MM.1S (cell line): ENCODE results near the gene GOT1.

Experiments
- DNase-seq: peaks from one replicate; pipeline ENCODE4 v3.0.0-alpha.2; 2015
- H2AFZ ChIP-seq: fragments of 300-600 bp; sonication (generic); 2 replicates; pipeline ENCODE4 v1.6.0; 2016; ENCODE audit warnings: antibody characterized with exemption, low read length
- H3F3A ChIP-seq: fragments of 300-600 bp; sonication (generic); 2 replicates; pipeline ENCODE4 v1.6.1; 2016; ENCODE audit warnings: mild to moderate bottlenecking, antibody characterized with exemption, low read length, moderate library complexity, mixed read lengths; ENCODE audit not compliant: insufficient read depth
- H3K27ac ChIP-seq: fragments of 300-600 bp; sonication (generic); 2 replicates; pipeline ENCODE4 v1.5.1; 2016; ENCODE audit warnings: mild to moderate bottlenecking, low read length
- H3K27me3 ChIP-seq: fragments of 300-600 bp; sonication (generic); replicated peaks from 2 replicates; pipeline ENCODE4 v1.6.0; 2016; ENCODE audit warnings: low read length; ENCODE audit not compliant: insufficient read depth
- H3K36me3 ChIP-seq: fragments of 300-600 bp; sonication (generic); replicated peaks from 2 replicates; pipeline ENCODE4 v1.6.1; 2016; ENCODE audit warnings: mild to moderate bottlenecking, low read length, mixed read lengths; ENCODE audit not compliant: insufficient read depth
- H3K4me1 ChIP-seq: fragments of 300-600 bp; sonication (generic); 2 replicates; pipeline ENCODE4 v1.6.1; 2016; ENCODE audit warnings: low read length, mixed read lengths
- H3K4me2 ChIP-seq: fragments of 300-600 bp; sonication (generic); 2 replicates; pipeline ENCODE4 v1.6.0; 2016; ENCODE audit warnings: low read depth, low read length
- H3K4me3 ChIP-seq: fragments of 300-600 bp; sonication (generic); 2 replicates; pipeline ENCODE4 v1.5.1; 2016; ENCODE audit warnings: low read length, mixed read lengths
- H3K79me2 ChIP-seq: fragments of 300-600 bp; sonication (generic); 2 replicates; pipeline ENCODE4 v1.6.1; 2016; ENCODE audit warnings: mixed run types, low read length, mixed read lengths
- H3K9ac ChIP-seq: fragments of 300-600 bp; sonication (generic); 2 replicates; pipeline ENCODE4 v1.6.1; 2016; ENCODE audit warnings: low read length, mixed read lengths
- H3K9me2 ChIP-seq: fragments of 300-600 bp; sonication (generic); replicated peaks from 2 replicates; pipeline ENCODE4 v1.6.1; 2016; ENCODE audit warnings: mild to moderate bottlenecking, low read length, mixed read lengths; ENCODE audit not compliant: insufficient read depth
- H3K9me3 ChIP-seq: fragments of 300-600 bp; sonication (generic); replicated peaks from 2 replicates; pipeline ENCODE4 v1.6.1; 2016; ENCODE audit warnings: mild to moderate bottlenecking, low read length, mixed read lengths; ENCODE audit not compliant: insufficient read depth
- H4K20me1 ChIP-seq: fragments of 300-600 bp; sonication (generic); 2 replicates; pipeline ENCODE4 v1.6.1; 2016; ENCODE audit warnings: mild to moderate bottlenecking, low read length, moderate library complexity, mixed read lengths; ENCODE audit not compliant: insufficient read depth
- EZH2 ChIP-seq: fragments of 300-600 bp; sonication (generic); optimal IDR thresholded peaks from 2 replicates; pipeline ENCODE3; 2017; ENCODE audit warnings: low read depth, mild to moderate bottlenecking, antibody characterized with exemption, low read length, mixed read lengths
- EZH2phosphoT487 ChIP-seq: fragments of 300-600 bp; sonication (generic); IDR thresholded peaks from 2 replicates; pipeline ENCODE4 v1.6.1; 2018; ENCODE audit warnings: antibody characterized with exemption, low read length
- TF ChIP-seq, protein P1 (sequence below): fragments of 300-600 bp; sonication (generic); IDR thresholded peaks from 2 replicates; pipeline ENCODE4 v1.5.1; 2016; ENCODE audit warnings: antibody characterized with exemption, low read length, mixed read lengths

GOT1 gene

DNA sequence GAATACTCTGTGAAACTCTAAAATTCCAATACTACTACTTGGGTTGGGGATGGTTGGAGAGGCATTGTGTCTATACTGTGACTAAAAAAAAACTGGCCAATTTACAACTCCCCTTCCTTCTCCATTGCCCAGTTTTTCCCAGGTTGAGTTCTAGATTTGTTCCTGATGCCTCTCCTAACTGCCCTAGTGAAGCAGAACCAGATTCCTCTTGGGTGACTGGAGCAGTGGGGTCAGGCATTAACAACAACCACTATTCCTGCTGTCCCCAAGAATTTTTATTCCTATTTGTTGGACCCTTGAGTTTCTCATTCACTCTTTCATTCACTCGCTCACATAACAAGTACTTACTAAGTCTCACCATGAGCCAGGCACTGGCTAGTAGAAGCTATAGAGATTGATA is 5.8 kb downstream of the GOT1 start:
- Histone ChIP-seq H3K27me3 (no peaks in the 10 kb centered on the region), H3K4me3 (no peak overlapping the region), H3K4me2 (no peak overlapping the region), H3K36me3 (peaks cover 16% of the 10 kb centered on the region; the same call in 1 of the 2 replicates), H3K9ac (no peak overlapping the region), H3K9me2 (no peaks in the 10 kb centered on the region), H3K79me2 (peaks cover 97% of the 10 kb centered on the region), H3K4me1 (peaks cover 4% of the 10 kb centered on the region; the same call in 1 of the 2 replicates), H4K20me1 (no peaks in the 10 kb centered on the region), H2AFZ (no peak overlapping the region), H3K9me3 (no peaks in the 10 kb centered on the region), H3F3A (no peaks in the 10 kb centered on the region), H3K27ac (no peak overlapping the region)
- TF ChIP-seq EZH2 (no peak), EZH2phosphoT487 (no peak)
- TF ChIP-seq, protein P1, sequence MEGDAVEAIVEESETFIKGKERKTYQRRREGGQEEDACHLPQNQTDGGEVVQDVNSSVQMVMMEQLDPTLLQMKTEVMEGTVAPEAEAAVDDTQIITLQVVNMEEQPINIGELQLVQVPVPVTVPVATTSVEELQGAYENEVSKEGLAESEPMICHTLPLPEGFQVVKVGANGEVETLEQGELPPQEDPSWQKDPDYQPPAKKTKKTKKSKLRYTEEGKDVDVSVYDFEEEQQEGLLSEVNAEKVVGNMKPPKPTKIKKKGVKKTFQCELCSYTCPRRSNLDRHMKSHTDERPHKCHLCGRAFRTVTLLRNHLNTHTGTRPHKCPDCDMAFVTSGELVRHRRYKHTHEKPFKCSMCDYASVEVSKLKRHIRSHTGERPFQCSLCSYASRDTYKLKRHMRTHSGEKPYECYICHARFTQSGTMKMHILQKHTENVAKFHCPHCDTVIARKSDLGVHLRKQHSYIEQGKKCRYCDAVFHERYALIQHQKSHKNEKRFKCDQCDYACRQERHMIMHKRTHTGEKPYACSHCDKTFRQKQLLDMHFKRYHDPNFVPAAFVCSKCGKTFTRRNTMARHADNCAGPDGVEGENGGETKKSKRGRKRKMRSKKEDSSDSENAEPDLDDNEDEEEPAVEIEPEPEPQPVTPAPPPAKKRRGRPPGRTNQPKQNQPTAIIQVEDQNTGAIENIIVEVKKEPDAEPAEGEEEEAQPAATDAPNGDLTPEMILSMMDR = no peak
- DNase-seq = no peak

DNA sequence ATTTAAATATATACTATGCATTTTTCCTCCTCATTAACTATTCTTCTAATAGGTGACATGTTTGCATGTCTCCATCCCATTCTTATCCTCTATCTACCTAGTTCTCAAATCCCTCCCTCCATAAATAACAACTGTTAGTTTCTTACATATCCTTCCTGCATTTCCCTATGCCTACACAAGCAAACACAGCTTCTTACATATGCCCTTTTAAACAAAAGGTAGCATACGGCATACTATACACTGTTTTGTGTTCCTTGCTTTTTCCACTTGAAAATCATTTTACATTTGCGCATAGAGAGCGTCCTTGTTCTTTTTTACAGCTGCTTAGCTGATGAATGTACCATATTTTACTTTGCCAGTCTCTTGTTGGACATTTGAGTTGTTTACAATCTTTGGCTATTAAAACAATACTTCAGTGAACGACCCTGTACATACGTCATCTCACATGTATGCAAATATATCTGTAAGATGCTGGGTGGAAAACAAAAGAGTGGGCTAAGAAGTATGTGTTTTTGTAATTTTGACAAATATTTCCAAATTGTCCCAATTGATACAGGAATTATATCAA is 7.8 kb downstream of the GOT1 start:
- Histone ChIP-seq H3K9me3 (no peaks in the 10 kb centered on the region), H3K4me3 (no peak overlapping the region), H2AFZ (no peak overlapping the region), H4K20me1 (no peaks in the 10 kb centered on the region), H3F3A (no peaks in the 10 kb centered on the region), H3K36me3 (peaks cover 26% of the 10 kb centered on the region; the same call in 1 of the 2 replicates), H3K9ac (no peak overlapping the region), H3K27me3 (no peaks in the 10 kb centered on the region), H3K79me2 (peaks cover 93% of the 10 kb centered on the region), H3K27ac (no peak overlapping the region), H3K9me2 (no peaks in the 10 kb centered on the region), H3K4me1 (no peaks in the 10 kb centered on the region), H3K4me2 (no peak overlapping the region)
- TF ChIP-seq EZH2phosphoT487 (no peak), EZH2 (no peak)
- TF ChIP-seq, protein P1 = no peak
- no peak for DNase-seq

DNA sequence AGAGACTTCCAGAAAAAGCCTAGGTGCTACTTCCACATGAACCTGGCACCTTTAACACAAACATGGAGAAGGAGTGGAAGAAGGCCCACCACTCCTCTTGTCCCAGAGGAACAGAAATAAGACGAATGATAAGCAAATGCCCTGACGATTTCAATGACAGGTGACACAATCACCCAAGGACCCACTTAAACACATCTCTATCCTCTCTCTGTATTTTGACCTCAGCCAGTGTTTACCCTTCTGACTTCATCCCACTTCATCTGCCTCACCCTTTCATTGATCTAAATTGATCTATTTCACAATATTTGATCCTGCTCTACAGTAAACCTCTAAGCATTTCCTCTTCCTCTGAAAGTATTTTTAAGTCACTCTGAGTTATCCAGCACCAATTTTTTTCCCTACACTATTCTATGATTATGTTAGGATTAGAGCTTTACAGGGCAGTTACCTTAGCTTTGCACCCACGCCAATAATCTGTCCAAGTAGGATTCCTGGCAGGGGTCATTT is 9.1 kb downstream of the GOT1 start:
- Histone ChIP-seq H3K9ac (no peak overlapping the region), H3K36me3 (peaks cover 26% of the 10 kb centered on the region; the same call in 1 of the 2 replicates), H3K4me3 (no peak overlapping the region), H3K79me2 (peaks cover 82% of the 10 kb centered on the region), H3K4me1 (no peaks in the 10 kb centered on the region), H3K27ac (no peak overlapping the region), H3K27me3 (no peaks in the 10 kb centered on the region), H2AFZ (no peak overlapping the region), H3K9me3 (no peaks in the 10 kb centered on the region), H4K20me1 (no peaks in the 10 kb centered on the region), H3K4me2 (no peak overlapping the region), H3K9me2 (no peaks in the 10 kb centered on the region), H3F3A (no peaks in the 10 kb centered on the region)
- no peak for DNase-seq
- no peak for TF ChIP-seq EZH2phosphoT487
- TF ChIP-seq EZH2 = no peak
- TF ChIP-seq, protein P1 = no peak
